ENCODE measurements around the gene EPHB2.

The EPHB2 gene

GRCh38 chr1:22917989-22918388, 207.3 kb downstream of the EPHB2 start:
- H3K4me3 ChIP-seq (ENCODE audit: low read depth, low read length): no peak overlapping the region
- TF ChIP-seq POLR2A (IDR thresholded peaks at IDR 0.05; ENCODE audit: extremely low read depth, insufficient read length): no peak
- no peak for TF ChIP-seq MYC (IDR thresholded peaks at IDR 0.05; ENCODE audit: low read depth, low read length)
- TF ChIP-seq CTCF (IDR thresholded peaks at IDR 0.05; ENCODE audit: low read depth, low read length): no peak
- TF ChIP-seq MAX (IDR thresholded peaks at IDR 0.05; ENCODE audit: low read depth, low read length): no peak
- DNase-seq (ENCODE audit: low read depth): no peak

- no peak overlapping the region for H3K4me3 ChIP-seq (ENCODE audit: low read depth, low read length)
- no peak for DNase-seq (ENCODE audit: low read depth)
- no peak for TF ChIP-seq MAX (IDR thresholded peaks at IDR 0.05; ENCODE audit: low read depth, low read length)
- no peak for TF ChIP-seq POLR2A (IDR thresholded peaks at IDR 0.05; ENCODE audit: extremely low read depth, insufficient read length)
Observed at GRCh38 chr1:22918644-22919043, 208.0 kb downstream of the EPHB2 start.

- DNase-seq (ENCODE audit: low read depth): no peak
- TF ChIP-seq MAX (IDR thresholded peaks at IDR 0.05; ENCODE audit: low read depth, low read length) (no peak), CTCF (IDR thresholded peaks at IDR 0.05; ENCODE audit: low read depth, low read length) (no peak), MYC (IDR thresholded peaks at IDR 0.05; ENCODE audit: low read depth, low read length) (no peak), POLR2A (IDR thresholded peaks at IDR 0.05; ENCODE audit: extremely low read depth, insufficient read length) (no peak)
- H3K4me3 ChIP-seq (ENCODE audit: low read depth, low read length): no peak overlapping the region
Observed at GRCh38 chr1:22919341-22920025, 208.8 kb downstream of the EPHB2 start.

GRCh38 chr1:22920026-22920733, 209.5 kb downstream of the EPHB2 start:
- H3K4me3 ChIP-seq (ENCODE audit: low read depth, low read length): no peak overlapping the region
- TF ChIP-seq CTCF (IDR thresholded peaks at IDR 0.05; ENCODE audit: low read depth, low read length) (no peak), MAX (IDR thresholded peaks at IDR 0.05; ENCODE audit: low read depth, low read length) (no peak), MYC (IDR thresholded peaks at IDR 0.05; ENCODE audit: low read depth, low read length) (no peak), POLR2A (IDR thresholded peaks at IDR 0.05; ENCODE audit: extremely low read depth, insufficient read length) (no peak)
- DNase-seq (ENCODE audit: low read depth): no peak

GRCh38 chr1:22920734-22921451, 210.3 kb downstream of the EPHB2 start:
- H3K4me3 ChIP-seq (ENCODE audit: low read depth, low read length): no peak overlapping the region
- TF ChIP-seq MYC (IDR thresholded peaks at IDR 0.05; ENCODE audit: low read depth, low read length): no peak
- TF ChIP-seq MAX (IDR thresholded peaks at IDR 0.05; ENCODE audit: low read depth, low read length): no peak
- no peak for DNase-seq (ENCODE audit: low read depth)

GRCh38 chr1:22921452-22922126, 210.9 kb downstream of the EPHB2 start:
- no peak for DNase-seq (ENCODE audit: low read depth)
- H3K4me3 ChIP-seq (ENCODE audit: low read depth, low read length): no peak overlapping the region
- TF ChIP-seq MAX (IDR thresholded peaks at IDR 0.05; ENCODE audit: low read depth, low read length) (no peak), CTCF (IDR thresholded peaks at IDR 0.05; ENCODE audit: low read depth, low read length) (no peak), MYC (IDR thresholded peaks at IDR 0.05; ENCODE audit: low read depth, low read length) (no peak), POLR2A (IDR thresholded peaks at IDR 0.05; ENCODE audit: extremely low read depth, insufficient read length) (no peak)
